NCI-H446 (cell line): ENCODE measurements around the gene GPC5.

Experiments used
- DNase-seq, 2 experiments: peaks; one replicate each; lab custom pipeline; 2025; lab: John Stamatoyannopoulos, UW

GPC5 gene

GRCh38 chr13:92362717-92363116 lies 964.3 kb downstream of the GPC5 start:
- peak in 1 of 2 experiments; percentile 44 for DNase-seq

GRCh38 chr13:92365904-92366303 lies 967.5 kb downstream of the GPC5 start:
- DNase-seq, result no peak

DNA sequence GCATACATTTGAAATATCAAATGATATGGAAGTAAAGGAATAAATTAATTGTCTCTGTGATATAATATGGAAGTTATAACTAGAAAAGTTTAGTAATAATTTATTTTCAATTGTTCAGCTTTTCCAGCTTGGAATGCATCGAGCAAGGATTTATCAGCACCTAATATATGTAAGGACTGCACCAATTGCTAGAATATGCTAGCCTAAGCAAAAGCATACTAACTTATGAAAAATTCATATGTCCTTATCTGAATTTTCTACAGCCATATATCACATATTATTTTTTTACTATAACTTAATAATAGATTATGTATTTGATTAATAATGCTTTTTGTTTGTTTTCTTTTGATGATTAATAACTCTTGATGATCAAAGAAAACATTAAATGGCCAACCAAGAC lies 979.0 kb downstream of the GPC5 start:
- DNase-seq, result no peak

- no peak for DNase-seq
These were observed 981.0 kb downstream of the GPC5 start for GRCh38 chr13:92379371-92379770.

- DNase-seq, result no peak
These were observed 986.0 kb downstream of the GPC5 start for GRCh38 chr13:92384410-92384809.

- DNase-seq, result no peak
These were observed 988.8 kb downstream of the GPC5 start for GRCh38 chr13:92387245-92387644.

GRCh38 chr13:92390217-92390616 lies 991.8 kb downstream of the GPC5 start:
- DNase-seq, result no peak

DNA sequence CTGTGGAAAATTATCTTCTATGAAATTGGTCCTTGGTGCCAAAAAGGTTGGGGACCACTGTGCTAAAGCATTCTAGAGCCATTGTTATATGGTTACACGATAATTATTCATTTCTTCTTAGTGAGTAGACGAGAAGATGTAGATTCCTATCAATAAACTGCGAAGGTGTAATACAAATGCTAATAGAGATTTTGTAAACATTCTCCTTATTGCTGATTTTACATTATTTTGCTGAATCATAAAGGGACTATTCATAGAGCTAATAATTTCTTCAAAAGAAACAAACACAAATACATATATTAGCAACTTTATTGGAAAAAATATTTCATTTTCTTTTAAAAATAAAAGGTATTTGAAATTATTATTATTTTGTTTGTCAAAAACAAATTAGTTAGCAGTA lies 1005.2 kb downstream of the GPC5 start:
- no peak for DNase-seq

DNA sequence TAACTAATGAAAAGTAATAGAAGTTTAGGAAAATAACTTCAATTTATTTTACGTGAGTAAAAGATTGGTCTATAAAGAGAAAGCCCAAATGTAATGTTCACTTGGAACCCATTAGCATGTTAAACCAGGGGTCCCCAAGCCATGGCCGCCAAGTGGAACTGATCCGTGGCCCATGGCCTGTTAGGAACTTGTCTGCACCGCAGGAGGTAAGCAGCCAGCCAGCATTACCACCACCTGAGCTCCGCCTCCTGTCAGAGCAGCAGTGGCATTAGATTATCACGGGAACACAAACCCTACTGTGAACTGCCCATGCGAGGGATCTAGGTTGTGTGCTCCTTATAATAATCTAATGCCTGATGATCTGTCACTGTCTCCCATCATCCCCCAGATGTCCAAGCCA lies 1009.4 kb downstream of the GPC5 start:
- no peak for DNase-seq

GRCh38 chr13:92412481-92412880 lies 1014.1 kb downstream of the GPC5 start:
- DNase-seq, result no peak

GRCh38 chr13:92412996-92413395 lies 1014.6 kb downstream of the GPC5 start:
- DNase-seq, result no peak

DNA sequence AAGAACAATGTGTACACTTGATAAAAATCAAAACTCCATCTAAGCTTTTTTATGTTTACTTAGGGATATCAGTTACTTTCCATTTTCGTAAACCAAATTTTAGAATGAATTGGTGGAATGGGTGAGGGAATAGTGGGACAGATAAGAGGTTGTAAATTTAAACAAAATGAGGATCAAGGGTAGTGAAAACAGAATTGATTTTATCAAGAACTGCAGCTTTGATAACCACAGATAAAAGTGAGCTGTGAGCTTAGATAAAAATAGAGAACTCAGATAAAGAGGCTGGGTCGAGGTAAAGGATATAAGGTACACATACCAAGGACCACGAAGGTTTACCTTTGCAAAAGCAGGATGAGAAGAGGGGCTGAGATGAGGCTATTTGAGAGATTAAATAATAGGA lies 1015.0 kb downstream of the GPC5 start:
- no peak for DNase-seq

DNA sequence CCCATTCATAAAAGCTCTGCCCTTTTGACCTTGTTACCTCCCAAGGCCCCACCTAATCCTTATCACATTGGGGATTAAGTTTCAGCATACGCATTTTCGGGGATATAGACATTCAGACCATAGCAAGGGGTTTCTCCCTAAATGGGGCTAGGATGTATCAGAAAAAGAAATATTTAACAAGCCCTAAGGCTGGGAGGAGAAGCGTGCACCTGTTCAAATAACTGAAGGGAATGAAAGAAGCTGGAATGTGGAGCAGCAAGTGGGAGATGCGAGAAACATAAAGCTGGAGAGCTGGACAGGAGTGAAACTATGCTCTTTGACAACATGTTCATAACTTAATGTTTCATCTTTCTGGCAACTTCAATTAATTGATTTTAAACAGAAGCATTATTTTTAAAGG lies 1016.4 kb downstream of the GPC5 start:
- no peak for DNase-seq

DNA sequence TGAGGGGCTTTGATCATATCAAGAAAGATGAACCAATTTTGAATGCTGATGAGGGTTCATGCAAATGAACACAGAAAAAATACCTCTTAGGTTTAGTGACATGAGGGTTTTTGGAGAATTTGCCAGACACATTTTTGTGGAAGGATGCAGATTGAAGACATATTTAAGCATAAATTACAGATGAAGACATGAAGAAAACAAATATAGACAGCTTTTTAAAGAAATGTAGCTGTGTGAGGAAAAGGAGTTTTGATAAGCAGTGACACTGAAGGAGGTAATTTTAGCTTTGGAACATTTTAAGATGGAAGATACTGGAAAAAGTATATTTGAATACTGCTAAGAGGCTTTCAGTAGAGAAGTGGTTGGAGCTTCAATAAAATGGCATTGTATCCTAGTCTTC lies 1017.4 kb downstream of the GPC5 start:
- no peak for DNase-seq

GRCh38 chr13:92418818-92419412 lies 1020.5 kb downstream of the GPC5 start:
- no peak for DNase-seq

DNA sequence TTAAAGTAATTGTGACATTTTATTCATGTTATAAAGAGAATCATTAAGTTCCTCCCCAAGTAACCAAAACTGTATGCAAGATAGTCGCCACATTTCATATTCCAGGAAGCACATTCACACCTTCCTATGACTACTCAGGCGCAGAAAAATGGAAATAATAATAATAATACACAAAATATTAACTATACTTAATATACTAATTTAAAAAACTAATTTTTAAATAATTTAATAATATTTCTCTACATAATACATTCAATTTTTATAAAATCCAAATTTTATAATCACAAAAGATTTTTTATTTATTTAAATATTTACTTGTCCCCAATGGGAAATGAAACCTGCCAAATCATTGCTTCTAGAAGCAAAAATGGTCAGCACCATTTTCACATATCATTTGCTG lies 1030.8 kb downstream of the GPC5 start:
- DNase-seq, result no peak

GRCh38 chr13:92433386-92433785 lies 1035.0 kb downstream of the GPC5 start:
- DNase-seq, result no peak

DNA sequence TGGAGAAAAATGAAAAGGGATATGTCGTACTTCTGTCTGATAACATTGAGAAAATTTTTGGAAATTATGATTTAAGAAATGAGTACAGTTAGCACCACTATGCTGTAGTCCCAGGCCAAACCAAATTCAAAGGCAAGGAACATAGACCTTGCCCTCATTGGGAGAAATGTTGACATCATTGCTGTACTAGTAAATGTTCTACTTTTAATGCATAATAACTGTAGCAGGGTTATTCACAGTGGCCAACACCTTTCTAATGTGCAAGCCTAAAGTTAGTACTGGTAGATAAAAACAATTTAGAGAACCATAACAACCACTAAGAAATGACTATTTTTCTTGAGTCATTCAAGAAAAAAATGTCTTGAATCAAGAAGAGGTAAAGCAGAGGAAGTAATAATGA lies 1035.5 kb downstream of the GPC5 start:
- no peak for DNase-seq

GRCh38 chr13:92436924-92437323 lies 1038.5 kb downstream of the GPC5 start:
- DNase-seq, result no peak

DNA sequence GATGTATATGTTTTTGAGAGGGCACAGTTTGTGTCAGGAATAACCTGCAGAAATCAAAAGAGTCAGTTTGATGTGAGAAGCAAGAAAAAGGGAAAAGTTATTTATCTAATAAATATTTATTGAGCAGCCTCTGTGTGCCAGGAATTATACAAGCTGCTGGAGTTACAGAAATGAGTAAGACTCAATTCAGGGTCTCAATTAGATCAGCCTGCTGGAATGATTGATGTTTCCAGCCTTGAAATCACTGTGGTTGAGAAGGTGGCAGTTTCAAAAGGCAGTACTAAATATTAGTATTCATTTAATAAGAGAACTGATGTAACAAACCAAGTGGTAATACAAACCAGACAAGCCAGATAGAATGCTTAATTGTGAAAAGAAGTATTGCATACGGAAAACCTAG lies 1045.8 kb downstream of the GPC5 start:
- no peak for DNase-seq

DNA sequence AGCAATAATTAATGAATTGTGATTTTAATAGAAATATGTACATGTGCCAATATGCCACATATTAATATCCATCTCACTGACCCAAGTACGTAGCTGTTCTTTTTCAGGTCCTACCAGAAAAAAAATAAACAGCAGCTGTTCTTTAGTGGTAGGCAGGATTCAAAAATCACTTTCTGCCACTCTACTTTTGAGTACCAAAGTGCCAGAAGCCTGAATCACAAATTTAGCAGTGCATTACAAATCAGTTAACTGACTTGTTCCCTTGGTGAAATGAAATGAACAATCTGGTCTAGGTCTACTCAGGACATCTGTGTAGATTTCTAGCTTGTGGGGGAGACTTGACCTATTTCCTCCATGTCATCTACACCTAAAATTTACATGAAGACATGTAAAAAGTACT lies 1052.6 kb downstream of the GPC5 start:
- DNase-seq, result peak in 1 of 2 experiments; percentile 29

DNA sequence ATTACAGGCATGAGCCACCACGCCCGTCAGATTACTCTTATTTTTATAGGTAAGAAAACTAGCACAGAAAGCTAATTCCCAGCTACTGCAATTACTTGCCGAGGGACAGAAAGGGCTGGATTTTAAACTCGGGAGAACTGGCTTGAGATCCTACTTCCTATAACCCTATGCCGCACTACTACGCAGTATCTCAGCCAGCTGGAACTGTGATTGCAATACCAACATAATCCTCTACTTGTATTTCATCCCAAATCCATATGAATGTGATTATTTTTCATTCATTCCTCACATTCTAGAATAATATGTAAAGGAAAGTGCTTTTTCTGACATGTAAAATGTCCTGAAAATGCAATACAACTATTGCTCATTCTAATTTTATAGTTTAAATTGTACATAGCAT lies 1054.4 kb downstream of the GPC5 start:
- DNase-seq, result no peak

DNA sequence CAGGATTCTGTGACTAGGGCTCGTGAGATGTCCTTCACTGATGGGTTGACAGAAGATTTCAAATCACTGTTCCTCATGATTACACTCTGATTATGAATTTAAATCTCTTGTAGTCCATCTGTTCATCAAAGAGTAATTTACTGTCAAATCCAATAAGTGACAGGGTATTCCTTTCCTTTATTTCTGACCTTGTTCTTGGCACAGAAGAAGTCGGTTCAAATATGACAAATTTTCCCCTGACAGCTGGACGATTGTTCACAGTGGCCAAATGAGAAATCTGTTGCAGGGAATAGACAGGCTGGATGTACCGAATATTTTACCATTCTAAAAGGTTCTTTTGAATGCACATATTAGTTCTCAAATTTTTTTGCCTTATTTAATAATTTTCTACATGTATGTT lies 1060.9 kb downstream of the GPC5 start:
- peak; percentile 11 to 67 for DNase-seq

DNA sequence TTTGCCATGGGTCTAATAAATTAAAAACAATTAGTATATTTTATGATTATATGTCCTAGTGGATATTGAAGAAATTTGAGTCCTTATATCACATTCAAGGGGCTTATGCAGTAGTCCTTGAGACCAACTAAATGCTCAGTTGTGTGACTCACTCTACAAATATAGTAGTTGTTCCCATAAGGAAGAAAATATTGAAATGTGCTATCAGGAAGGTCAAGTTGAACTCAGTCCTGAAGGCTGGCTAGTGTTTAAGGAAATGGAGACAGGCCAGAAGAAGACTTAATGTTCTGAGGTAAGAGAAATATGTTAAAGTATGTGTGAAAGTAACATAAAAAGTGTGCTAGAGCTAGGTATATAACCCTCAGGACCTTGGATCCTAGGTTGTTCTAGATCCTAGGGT lies 1062.1 kb downstream of the GPC5 start:
- no peak for DNase-seq

- DNase-seq, result no peak
These were observed 1063.0 kb downstream of the GPC5 start for GRCh38 chr13:92461402-92461801.
